Hepatocyte (in vitro differentiated cells): ENCODE data around the gene UQCC5.

Experiments used
- EZH2 ChIP-seq: fragments of 200-600 bp; sonication (generic); IDR thresholded peaks from 2 replicates; pipeline ENCODE4 v1.6.1; 2016; ENCODE audit warnings: antibody characterized with exemption, mild to moderate bottlenecking, borderline replicate concordance
- EZH2phosphoT487 ChIP-seq: fragments of 200-600 bp; sonication (generic); IDR thresholded peaks from one replicate; pipeline ENCODE4 v1.6.1; 2018; ENCODE audit warnings: antibody characterized with exemption, mild to moderate bottlenecking, low read depth, moderate library complexity; ENCODE audit not compliant: unreplicated experiment, severe bottlenecking
- TF ChIP-seq, protein P1 (sequence below): fragments of 200-600 bp; sonication (generic); IDR thresholded peaks from 2 replicates; pipeline ENCODE4 v1.5.1; 2016; ENCODE audit warnings: antibody characterized with exemption, mild to moderate bottlenecking; ENCODE audit not compliant: poor library complexity

DNA sequence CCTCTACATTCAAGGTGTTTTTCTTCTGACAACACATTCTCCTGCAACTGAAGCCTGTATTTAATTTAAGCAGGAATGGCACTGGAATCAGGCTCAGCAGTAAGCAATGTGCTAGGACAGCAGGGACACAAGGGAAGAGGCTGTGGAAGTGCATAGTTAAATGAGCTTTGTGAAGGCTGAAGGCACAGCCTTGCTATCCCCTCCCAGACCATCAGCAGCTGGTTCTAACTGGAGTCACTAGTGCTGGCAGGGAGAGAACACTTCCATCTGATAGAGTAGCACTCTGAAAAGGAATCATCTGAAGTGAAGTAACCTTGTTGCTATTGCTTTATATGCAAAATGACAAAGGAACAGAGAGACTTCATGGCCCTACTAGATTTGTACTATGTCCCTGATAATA is 14.7 kb downstream of the UQCC5 start:
- TF ChIP-seq, protein P1, sequence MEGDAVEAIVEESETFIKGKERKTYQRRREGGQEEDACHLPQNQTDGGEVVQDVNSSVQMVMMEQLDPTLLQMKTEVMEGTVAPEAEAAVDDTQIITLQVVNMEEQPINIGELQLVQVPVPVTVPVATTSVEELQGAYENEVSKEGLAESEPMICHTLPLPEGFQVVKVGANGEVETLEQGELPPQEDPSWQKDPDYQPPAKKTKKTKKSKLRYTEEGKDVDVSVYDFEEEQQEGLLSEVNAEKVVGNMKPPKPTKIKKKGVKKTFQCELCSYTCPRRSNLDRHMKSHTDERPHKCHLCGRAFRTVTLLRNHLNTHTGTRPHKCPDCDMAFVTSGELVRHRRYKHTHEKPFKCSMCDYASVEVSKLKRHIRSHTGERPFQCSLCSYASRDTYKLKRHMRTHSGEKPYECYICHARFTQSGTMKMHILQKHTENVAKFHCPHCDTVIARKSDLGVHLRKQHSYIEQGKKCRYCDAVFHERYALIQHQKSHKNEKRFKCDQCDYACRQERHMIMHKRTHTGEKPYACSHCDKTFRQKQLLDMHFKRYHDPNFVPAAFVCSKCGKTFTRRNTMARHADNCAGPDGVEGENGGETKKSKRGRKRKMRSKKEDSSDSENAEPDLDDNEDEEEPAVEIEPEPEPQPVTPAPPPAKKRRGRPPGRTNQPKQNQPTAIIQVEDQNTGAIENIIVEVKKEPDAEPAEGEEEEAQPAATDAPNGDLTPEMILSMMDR = no peak
- TF ChIP-seq EZH2 (no peak), EZH2phosphoT487 (no peak)
